Measurements from ENCODE around the gene FAM168A. TPM values are rescaled to one million over a fixed set of nuclear protein-coding genes. Genes with fewer than 3 reads are reported as not detected.

FAM168A gene
- polyA plus RNA-seq, 1 donor (not counting 4 experiments of a cell fraction or from before 2014, with no cell fraction given), result 11.8 TPM

DNA sequence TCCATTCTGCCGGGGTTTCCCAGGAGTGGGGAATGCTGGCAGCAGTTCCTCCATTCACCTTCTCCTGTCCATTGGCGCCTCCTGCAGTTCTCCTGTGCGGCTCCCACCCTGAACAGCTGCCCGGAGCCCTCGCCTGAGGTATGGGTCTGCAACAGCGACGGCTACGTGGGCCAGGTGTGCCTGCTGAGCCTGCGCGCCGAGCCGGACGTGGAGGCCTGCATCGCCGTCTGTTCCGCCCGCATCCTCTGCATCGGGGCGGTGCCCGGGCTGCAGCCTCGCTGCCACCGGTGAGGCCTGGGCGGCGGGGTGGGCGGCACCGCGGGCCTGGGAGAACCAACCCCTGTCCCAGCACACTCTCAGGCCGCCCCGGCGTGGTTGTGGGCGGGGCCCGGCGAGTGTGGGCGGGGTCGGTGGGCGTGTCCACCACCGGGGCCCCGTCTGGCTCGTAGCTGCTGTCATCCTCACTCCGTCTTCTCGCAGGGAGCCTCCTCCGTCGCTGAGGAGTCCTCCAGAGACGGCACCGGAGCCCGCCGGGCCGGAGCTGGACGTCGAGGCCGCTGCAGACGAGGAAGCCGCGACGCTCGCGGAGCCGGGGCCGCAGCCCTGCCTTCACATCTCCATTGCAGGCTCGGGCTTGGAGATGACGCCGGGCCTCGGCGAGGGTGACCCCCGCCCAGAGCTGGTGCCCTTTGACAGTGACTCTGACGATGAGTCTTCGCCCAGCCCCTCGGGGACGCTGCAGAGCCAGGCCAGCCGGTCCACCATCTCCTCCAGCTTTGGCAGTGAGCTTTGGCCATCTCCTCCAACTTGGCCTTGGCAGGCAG is 235.7 kb downstream of the FAM168A start:
- Histone ChIP-seq H3K4me3 (ENCODE audit: control insufficient read depth in 2 of 3, extremely low read depth in 1 of 3, insufficient read depth in 2 of 3, low read depth in 1 of 3, low read length in 3 of 3) (no peak overlapping the region), H3K4me1 (ENCODE audit: control insufficient read depth, extremely low read depth, insufficient read depth, low read length) (no peaks in the 10 kb centered on the region), H3K9ac (ENCODE audit: control insufficient read depth, extremely low read depth, insufficient read depth, low read length) (no peak overlapping the region), H3K9me1 (ENCODE audit: control insufficient read depth, extremely low read depth, insufficient read depth, low read length) (no peaks in the 10 kb centered on the region), H3K36me3 (ENCODE audit: control insufficient read depth in 2 of 2, extremely low read depth in 1 of 2, insufficient read depth in 2 of 2, low read length in 2 of 2) (peaks cover 0 to 7% of the 10 kb centered on the region in 2 experiments), H3K27me3 (ENCODE audit: control insufficient read depth, extremely low read depth, insufficient read depth, low read length) (no peaks in the 10 kb centered on the region), H3K4me2 (ENCODE audit: control insufficient read depth, extremely low read depth, insufficient read depth, low read depth, low read length) (no peak overlapping the region), H2AFZ (ENCODE audit: control insufficient read depth, low read length) (no peak overlapping the region), H3K27ac (ENCODE audit: control insufficient read depth, insufficient read depth, low read length) (no peak overlapping the region), H3K9me3 (ENCODE audit: control insufficient read depth, low read depth, low read length) (no peaks in the 10 kb centered on the region), H4K20me1 (ENCODE audit: control insufficient read depth, extremely low read depth, insufficient read depth, low read length) (no peaks in the 10 kb centered on the region), H3K79me2 (ENCODE audit: control insufficient read depth, insufficient read depth, low read length) (no peaks in the 10 kb centered on the region)
- TF ChIP-seq, protein P1, sequence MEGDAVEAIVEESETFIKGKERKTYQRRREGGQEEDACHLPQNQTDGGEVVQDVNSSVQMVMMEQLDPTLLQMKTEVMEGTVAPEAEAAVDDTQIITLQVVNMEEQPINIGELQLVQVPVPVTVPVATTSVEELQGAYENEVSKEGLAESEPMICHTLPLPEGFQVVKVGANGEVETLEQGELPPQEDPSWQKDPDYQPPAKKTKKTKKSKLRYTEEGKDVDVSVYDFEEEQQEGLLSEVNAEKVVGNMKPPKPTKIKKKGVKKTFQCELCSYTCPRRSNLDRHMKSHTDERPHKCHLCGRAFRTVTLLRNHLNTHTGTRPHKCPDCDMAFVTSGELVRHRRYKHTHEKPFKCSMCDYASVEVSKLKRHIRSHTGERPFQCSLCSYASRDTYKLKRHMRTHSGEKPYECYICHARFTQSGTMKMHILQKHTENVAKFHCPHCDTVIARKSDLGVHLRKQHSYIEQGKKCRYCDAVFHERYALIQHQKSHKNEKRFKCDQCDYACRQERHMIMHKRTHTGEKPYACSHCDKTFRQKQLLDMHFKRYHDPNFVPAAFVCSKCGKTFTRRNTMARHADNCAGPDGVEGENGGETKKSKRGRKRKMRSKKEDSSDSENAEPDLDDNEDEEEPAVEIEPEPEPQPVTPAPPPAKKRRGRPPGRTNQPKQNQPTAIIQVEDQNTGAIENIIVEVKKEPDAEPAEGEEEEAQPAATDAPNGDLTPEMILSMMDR (optimal IDR thresholded peaks at IDR 0.05 in 1 of 3, IDR thresholded peaks at IDR 0.05 in 1 of 3, conservative IDR thresholded peaks at IDR 0.05 in 1 of 3; ENCODE audit: extremely low read depth in 1 of 3, insufficient read depth in 2 of 3, low read length in 3 of 3), result no peak
- no peak for TF ChIP-seq EZH2 (IDR thresholded peaks at IDR 0.05; ENCODE audit: low read length)
- FAIRE-seq (no peak), DNase-seq (ENCODE audit: low read depth, low spot score) (no peak)
- dilution Hi-C loops (cut with MboI; ENCODE audit: extremely low pct_ligation_motif_present, low sequenced_read_pairs), result no loop called here

DNA sequence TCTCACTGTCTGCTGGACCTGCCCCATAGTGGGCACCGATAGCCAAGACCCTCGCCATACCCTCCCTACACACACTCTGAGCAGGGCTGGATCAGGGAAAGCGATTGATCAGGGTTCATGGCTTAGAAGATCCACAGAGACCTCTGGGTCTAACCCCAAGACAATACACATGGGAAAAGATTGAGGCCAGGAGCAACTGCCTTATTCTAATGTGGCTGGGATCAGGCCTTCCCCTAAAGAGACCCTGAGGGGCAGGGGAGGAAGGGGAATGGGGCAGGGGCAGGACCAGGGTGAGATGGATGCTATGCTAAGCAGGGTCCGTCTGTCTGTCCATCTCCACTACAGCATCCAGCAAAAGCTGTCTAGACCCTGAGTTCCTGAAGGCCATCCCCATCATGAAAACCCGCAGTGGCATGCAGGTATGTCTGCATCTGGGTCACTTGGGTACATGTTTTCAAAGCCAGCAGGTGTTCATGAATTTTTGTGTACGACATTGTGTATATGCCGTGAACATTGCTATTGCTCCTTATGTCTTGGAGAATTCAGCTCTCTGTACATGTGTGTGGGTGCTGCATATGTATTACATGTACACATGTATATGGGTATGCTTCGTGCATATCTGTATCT is 237.1 kb downstream of the FAM168A start:
- DNase-seq (ENCODE audit: low read depth, low spot score) (no peak), FAIRE-seq (no peak)
- TF ChIP-seq, protein P1 (optimal IDR thresholded peaks at IDR 0.05 in 1 of 3, IDR thresholded peaks at IDR 0.05 in 1 of 3, conservative IDR thresholded peaks at IDR 0.05 in 1 of 3; ENCODE audit: extremely low read depth in 1 of 3, insufficient read depth in 2 of 3, low read length in 3 of 3), result no peak
- no peak for TF ChIP-seq EZH2 (IDR thresholded peaks at IDR 0.05; ENCODE audit: low read length)
- no peak overlapping the region for H3K9ac ChIP-seq (ENCODE audit: control insufficient read depth, extremely low read depth, insufficient read depth, low read length)
- no peaks in the 10 kb centered on the region for H4K20me1 ChIP-seq (ENCODE audit: control insufficient read depth, extremely low read depth, insufficient read depth, low read length)
- no peak overlapping the region for H3K4me2 ChIP-seq (ENCODE audit: control insufficient read depth, extremely low read depth, insufficient read depth, low read depth, low read length)
- H3K9me1 ChIP-seq (ENCODE audit: control insufficient read depth, extremely low read depth, insufficient read depth, low read length), result no peaks in the 10 kb centered on the region
- peaks cover 0 to 7% of the 10 kb centered on the region in 2 experiments for H3K36me3 ChIP-seq (ENCODE audit: control insufficient read depth in 2 of 2, extremely low read depth in 1 of 2, insufficient read depth in 2 of 2, low read length in 2 of 2)
- H2AFZ ChIP-seq (ENCODE audit: control insufficient read depth, low read length), result no peak overlapping the region
- H3K27ac ChIP-seq (ENCODE audit: control insufficient read depth, insufficient read depth, low read length), result no peak overlapping the region
- no peaks in the 10 kb centered on the region for H3K4me1 ChIP-seq (ENCODE audit: control insufficient read depth, extremely low read depth, insufficient read depth, low read length)
- H3K9me3 ChIP-seq (ENCODE audit: control insufficient read depth, low read depth, low read length), result no peaks in the 10 kb centered on the region
- no peaks in the 10 kb centered on the region for H3K27me3 ChIP-seq (ENCODE audit: control insufficient read depth, extremely low read depth, insufficient read depth, low read length)
- no peak overlapping the region for H3K4me3 ChIP-seq (ENCODE audit: control insufficient read depth in 2 of 3, extremely low read depth in 1 of 3, insufficient read depth in 2 of 3, low read depth in 1 of 3, low read length in 3 of 3)
- dilution Hi-C loops (cut with MboI; ENCODE audit: extremely low pct_ligation_motif_present, low sequenced_read_pairs), result no loop called here
- H3K79me2 ChIP-seq (ENCODE audit: control insufficient read depth, insufficient read depth, low read length), result no peaks in the 10 kb centered on the region

Measured in keratinocyte (primary cell).